HepG2 (cell line): ENCODE data around the gene ARL6. TPM values are rescaled to one million over a fixed set of nuclear protein-coding genes. Genes with fewer than 3 reads are reported as not detected.

Experiments used
- CCDC6 ChIP-seq: sonication (generic); formaldehyde crosslinking; IDR thresholded peaks from 2 replicates; pipeline ENCODE4 v1.8.1; 2022; ENCODE audit warnings: mild to moderate bottlenecking, missing genetic modification reagents, moderate library complexity
- DMAP1 ChIP-seq: IDR thresholded peaks from 2 replicates; pipeline ENCODE4 v1.6.1; 2016
- HNF4A ChIP-seq: sonication (generic); formaldehyde crosslinking; IDR thresholded peaks from 2 replicates; pipeline ENCODE4 v1.4.0; 2020; ENCODE audit warnings: missing genetic modification reagents
- HOXA9 ChIP-seq: sonication (generic); formaldehyde crosslinking; IDR thresholded peaks from 2 replicates; pipeline ENCODE4 v1.8.1; 2022; ENCODE audit warnings: missing genetic modification reagents, mild to moderate bottlenecking, moderate library complexity, borderline replicate concordance
- KDM1A ChIP-seq: IDR thresholded peaks from 2 replicates; pipeline ENCODE4 v1.6.1; 2016; ENCODE audit warnings: missing compliant biosample characterization
- MED13 ChIP-seq: sonication (generic); formaldehyde crosslinking; IDR thresholded peaks from 2 replicates; pipeline ENCODE4 v1.5.0; 2020; ENCODE audit warnings: missing genetic modification reagents
- MLXIP ChIP-seq: sonication (generic); formaldehyde crosslinking; IDR thresholded peaks from 2 replicates; pipeline ENCODE4 v1.9.0; 2021; ENCODE audit warnings: missing genetic modification reagents, borderline replicate concordance
- RFX3 ChIP-seq: IDR thresholded peaks from 2 replicates; pipeline ENCODE4 v1.6.1; 2016; ENCODE audit warnings: missing biosample characterization, missing genetic modification reagents
- SYNCRIP ChIP-seq: fragments of 200-400 bp; formaldehyde crosslinking; IDR thresholded peaks from 2 replicates; pipeline ENCODE4 v1.6.1; 2018; ENCODE audit warnings: mild to moderate bottlenecking, low read depth, low read length; ENCODE audit not compliant: insufficient read depth
- TCF7L2 ChIP-seq: IDR thresholded peaks from 2 replicates; pipeline ENCODE4 v1.6.1; 2011; ENCODE audit warnings: mild to moderate bottlenecking, low read depth, low read length, moderate library complexity
- ZEB1 ChIP-seq: IDR thresholded peaks from 2 replicates; pipeline ENCODE4 v1.6.1; 2012; ENCODE audit warnings: mild to moderate bottlenecking, low read depth, inconsistent platforms; ENCODE audit not compliant: insufficient replicate concordance
- ZFAT ChIP-seq: sonication (generic); formaldehyde crosslinking; conservative IDR thresholded peaks from 2 replicates; pipeline ENCODE4 v1.8.1; 2023; ENCODE audit warnings: missing genetic modification reagents, inconsistent platforms
- ZNF136 ChIP-seq: sonication (generic); formaldehyde crosslinking; IDR thresholded peaks from 2 replicates; pipeline ENCODE4 v1.8.1; 2022; ENCODE audit warnings: low read depth, mild to moderate bottlenecking, moderate library complexity, missing genetic modification reagents
- ZNF264 ChIP-seq: sonication (generic); formaldehyde crosslinking; IDR thresholded peaks from 2 replicates; pipeline ENCODE4 v1.4.0; 2020; ENCODE audit warnings: missing genetic modification reagents
- ZNF501 ChIP-seq: sonication (generic); formaldehyde crosslinking; IDR thresholded peaks from 2 replicates; pipeline ENCODE4 v1.5.1; 2020; ENCODE audit warnings: mild to moderate bottlenecking, moderate library complexity, missing genetic modification reagents
- ZNF646 ChIP-seq: sonication (generic); formaldehyde crosslinking; IDR thresholded peaks from 2 replicates; pipeline ENCODE4 v1.9.0; 2021; ENCODE audit warnings: mild to moderate bottlenecking, missing genetic modification reagents
- ZNF710 ChIP-seq: sonication (generic); formaldehyde crosslinking; IDR thresholded peaks from 2 replicates; pipeline ENCODE4 v1.5.0; 2020; ENCODE audit warnings: mild to moderate bottlenecking, missing genetic modification reagents, borderline replicate concordance
- polyA plus RNA-seq, 8 experiments: library from polyadenylated mRNA; depleted of rRNA in 3 of 8; stranded (reverse) in 7 of 8; unstranded in 1 of 8; fragments of >200 nt; fragmentation: Illumina TruSeq in 4 of 8; extraction: Trizol in 4 of 8; gene quantifications; 2 replicates each; pipeline versions ENCODE4 v1.2.1 to v1.2.3, GENCODE V29; 2011 to 2016; ENCODE audit warnings: low read depth in 4 of 8, missing spikeins in 1 of 8, mixed read lengths in 1 of 8; ENCODE audit not compliant: insufficient read depth in 1 of 8
- total RNA-seq, 5 experiments: library from RNA; depleted of rRNA; stranded (reverse); fragments of >200 nt; fragmentation: Illumina TruSeq; extraction: Trizol; gene quantifications; 2 replicates each; pipeline ENCODE4 v1.2.3, GENCODE V29; 2016; ENCODE audit warnings: low read depth in 1 of 5

The ARL6 gene
- total and polyA plus RNA-seq, 2 of the 13 experiments (the other 11 are each of a cell fraction or from before 2014, with no cell fraction given) = 1.3 to 3.7 TPM

- TF ChIP-seq CCDC6 (CRISPR knock-in tag) (no peak), ZNF264 (CRISPR knock-in tag) (no peak), ZNF710 (CRISPR knock-in tag) (0 out of 2 replicates have a peak, but pooled peaks have one; percentile 18), ZEB1 (no peak), SYNCRIP (no peak), TCF7L2 (no peak), KDM1A (CRISPR knock-in tag) (no peak), HNF4A (CRISPR knock-in tag) (no peak), HOXA9 (CRISPR knock-in tag) (0 out of 2 replicates have a peak, but pooled peaks have one; percentile 53), ZFAT (CRISPR knock-in tag) (no peak), DMAP1 (CRISPR knock-in tag) (peak; percentile 11; the same call in 1 of the 2 replicates), RFX3 (no peak), ZNF136 (CRISPR knock-in tag) (0 out of 2 replicates have a peak, but pooled peaks have one; percentile 38), MED13 (CRISPR knock-in tag) (no peak), ZNF646 (CRISPR knock-in tag) (no peak), MLXIP (no peak), ZNF501 (CRISPR knock-in tag) (no peak)
Measured at GRCh38 chr3:97822359-97822775, 57.8 kb downstream of the ARL6 start (continued).
